GM21529 (cell line): ENCODE measurements around the gene UBL3.

Experiments
- ATAC-seq: cut with Tn5 transposase; IDR thresholded peaks from one replicate; pipeline ENCODE4 v1.9.1; 2021; ENCODE audit not compliant: unreplicated experiment

UBL3 gene

GRCh38 chr13:29858231-29858630 lies 7.8 kb upstream of the UBL3 start:
- no peak for ATAC-seq

GRCh38 chr13:29857085-29857484 lies 6.7 kb upstream of the UBL3 start:
- ATAC-seq: no peak

GRCh38 chr13:29856426-29856825 lies 6.0 kb upstream of the UBL3 start:
- ATAC-seq: no peak

GRCh38 chr13:29855784-29856183 lies 5.4 kb upstream of the UBL3 start:
- ATAC-seq: no peak

- ATAC-seq: no peak
Observed at GRCh38 chr13:29855009-29855408, 4.6 kb upstream of the UBL3 start.

- ATAC-seq: no peak
Observed at GRCh38 chr13:29853131-29853530, 2.7 kb upstream of the UBL3 start.

- no peak for ATAC-seq
Observed at GRCh38 chr13:29852472-29853054, 2.1 kb upstream of the UBL3 start.

GRCh38 chr13:29849731-29850212 lies 645 bp downstream of the UBL3 start:
- ATAC-seq: peak; percentile 34

GRCh38 chr13:29849071-29849631 lies 1.3 kb downstream of the UBL3 start:
- ATAC-seq: no peak

- ATAC-seq: no peak
Observed at GRCh38 chr13:29847501-29847983, 2.9 kb downstream of the UBL3 start.

- no peak for ATAC-seq
Observed at GRCh38 chr13:29846475-29847256, 3.8 kb downstream of the UBL3 start.

GRCh38 chr13:29845440-29846056 lies 4.9 kb downstream of the UBL3 start:
- ATAC-seq: no peak

GRCh38 chr13:29844441-29844840 lies 6.0 kb downstream of the UBL3 start:
- no peak for ATAC-seq

GRCh38 chr13:29840585-29840984 lies 9.8 kb downstream of the UBL3 start:
- ATAC-seq: no peak

GRCh38 chr13:29835280-29836061 lies 14.9 kb downstream of the UBL3 start:
- ATAC-seq: no peak

- no peak for ATAC-seq
Observed at GRCh38 chr13:29832761-29833298, 17.6 kb downstream of the UBL3 start.

GRCh38 chr13:29830000-29830399 lies 20.4 kb downstream of the UBL3 start:
- ATAC-seq: no peak

GRCh38 chr13:29819143-29819542 lies 31.3 kb downstream of the UBL3 start:
- no peak for ATAC-seq

- peak; percentile 98 for ATAC-seq
Observed at GRCh38 chr13:29817604-29818378, 32.6 kb downstream of the UBL3 start.

- no peak for ATAC-seq
Observed at GRCh38 chr13:29816715-29817114, 33.7 kb downstream of the UBL3 start.
